ENCODE measurements around the gene RPN1.
"Not testable (repeated sequence)": the region's sequence is repeated elsewhere in the genome, so short reads cannot be mapped to it uniquely, and the experiment has no call there.

RPN1 gene

DNA sequence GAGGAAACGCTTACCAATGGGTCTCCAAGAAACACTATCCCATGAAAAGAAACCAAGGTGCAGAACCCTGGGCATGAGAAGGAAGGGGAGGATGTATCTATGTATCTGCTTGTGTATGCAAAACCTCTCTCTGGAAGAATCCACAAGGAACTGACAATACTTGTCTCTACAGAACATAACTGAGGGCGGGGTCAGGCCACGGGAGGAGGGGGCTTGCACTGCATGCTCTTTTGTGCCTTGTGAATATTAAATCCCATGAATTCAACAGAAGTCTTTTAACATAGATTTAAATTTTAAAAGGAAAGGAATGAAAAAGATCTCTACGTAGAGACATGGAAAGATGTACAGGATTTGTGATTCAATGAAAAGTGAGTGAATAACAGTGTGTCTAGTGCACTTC is 57.8 kb downstream of the RPN1 start:
- TF ChIP-seq, protein P1, sequence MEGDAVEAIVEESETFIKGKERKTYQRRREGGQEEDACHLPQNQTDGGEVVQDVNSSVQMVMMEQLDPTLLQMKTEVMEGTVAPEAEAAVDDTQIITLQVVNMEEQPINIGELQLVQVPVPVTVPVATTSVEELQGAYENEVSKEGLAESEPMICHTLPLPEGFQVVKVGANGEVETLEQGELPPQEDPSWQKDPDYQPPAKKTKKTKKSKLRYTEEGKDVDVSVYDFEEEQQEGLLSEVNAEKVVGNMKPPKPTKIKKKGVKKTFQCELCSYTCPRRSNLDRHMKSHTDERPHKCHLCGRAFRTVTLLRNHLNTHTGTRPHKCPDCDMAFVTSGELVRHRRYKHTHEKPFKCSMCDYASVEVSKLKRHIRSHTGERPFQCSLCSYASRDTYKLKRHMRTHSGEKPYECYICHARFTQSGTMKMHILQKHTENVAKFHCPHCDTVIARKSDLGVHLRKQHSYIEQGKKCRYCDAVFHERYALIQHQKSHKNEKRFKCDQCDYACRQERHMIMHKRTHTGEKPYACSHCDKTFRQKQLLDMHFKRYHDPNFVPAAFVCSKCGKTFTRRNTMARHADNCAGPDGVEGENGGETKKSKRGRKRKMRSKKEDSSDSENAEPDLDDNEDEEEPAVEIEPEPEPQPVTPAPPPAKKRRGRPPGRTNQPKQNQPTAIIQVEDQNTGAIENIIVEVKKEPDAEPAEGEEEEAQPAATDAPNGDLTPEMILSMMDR (IDR thresholded peaks at IDR 0.05; ENCODE audit: borderline replicate concordance, extremely low read depth, low read length, poor library complexity, severe bottlenecking): no peak
- no peak for TF ChIP-seq EZH2 (IDR thresholded peaks at IDR 0.05; ENCODE audit: borderline replicate concordance, low read depth, low read length, severe bottlenecking)
- no peak overlapping the region for H3K4me3 ChIP-seq (ENCODE audit: low read depth in 1 of 2, low read length in 2 of 2)
- no peak overlapping the region for H2AFZ ChIP-seq (ENCODE audit: low read depth, low read length)
- no peaks in the 10 kb centered on the region for H3K79me2 ChIP-seq (ENCODE audit: insufficient read depth, low read length)
- no peaks in the 10 kb centered on the region for H4K20me1 ChIP-seq (ENCODE audit: insufficient read depth, low read length)
- no peak overlapping the region for H3K4me2 ChIP-seq (ENCODE audit: insufficient read depth, low read length)
- ATAC-seq (ENCODE audit: insufficient read depth, low read depth): no peak
- H3K27me3 ChIP-seq (ENCODE audit: insufficient read depth, low read length, poor library complexity): no peaks in the 10 kb centered on the region
- no peaks in the 10 kb centered on the region for H3K36me3 ChIP-seq (ENCODE audit: insufficient read depth, low read length)
- no peak overlapping the region for H3K27ac ChIP-seq (ENCODE audit: low read length)
- no peaks in the 10 kb centered on the region for H3K4me1 ChIP-seq (ENCODE audit: insufficient read depth, low read length)
- H3K9ac ChIP-seq (ENCODE audit: low read depth, low read length): no peak overlapping the region
- no peaks in the 10 kb centered on the region for H3K9me3 ChIP-seq (ENCODE audit: insufficient read depth, low read length, severe bottlenecking)
- no peak for DNase-seq

DNA sequence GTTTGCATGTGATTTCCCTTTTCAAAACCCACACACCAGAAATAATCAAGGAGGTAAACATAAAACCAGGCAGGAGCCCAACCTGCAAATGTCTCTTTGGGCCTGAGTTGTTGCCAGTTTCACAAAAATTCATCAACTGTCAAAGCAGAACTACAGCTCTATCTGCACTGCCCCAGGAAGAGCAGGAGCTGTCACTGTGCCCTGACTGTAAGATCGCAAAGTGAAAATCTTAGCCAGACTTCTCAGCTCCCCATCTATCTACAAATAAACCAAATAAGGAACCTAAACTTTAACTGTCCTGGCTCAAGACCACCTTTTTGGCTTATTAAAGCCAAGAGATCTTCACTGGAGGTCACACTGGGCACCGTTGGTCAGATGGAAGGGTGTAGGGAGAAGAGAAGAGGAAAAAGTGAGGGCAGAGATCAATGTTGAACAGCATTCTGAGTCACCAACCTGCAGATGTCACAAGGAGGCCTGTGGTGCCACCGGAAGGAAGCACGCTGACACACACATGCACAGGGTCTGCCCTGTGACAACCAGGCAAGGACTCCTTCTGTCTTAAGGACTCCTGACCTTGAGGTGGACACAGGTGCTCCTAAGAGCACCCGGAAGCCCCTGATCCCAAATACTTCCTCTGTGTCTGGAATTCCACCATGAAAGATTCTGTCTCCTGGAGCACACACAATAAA is 58.7 kb downstream of the RPN1 start:
- ATAC-seq (ENCODE audit: insufficient read depth, low read depth) (no peak), DNase-seq (no peak)
- Histone ChIP-seq H3K27me3 (ENCODE audit: insufficient read depth, low read length, poor library complexity) (no peaks in the 10 kb centered on the region), H3K9ac (ENCODE audit: low read depth, low read length) (no peak overlapping the region), H3K36me3 (ENCODE audit: insufficient read depth, low read length) (no peaks in the 10 kb centered on the region), H3K9me3 (ENCODE audit: insufficient read depth, low read length, severe bottlenecking) (no peaks in the 10 kb centered on the region), H3K4me2 (ENCODE audit: insufficient read depth, low read length) (no peak overlapping the region), H3K4me3 (ENCODE audit: low read depth in 1 of 2, low read length in 2 of 2) (no peak overlapping the region), H3K4me1 (ENCODE audit: insufficient read depth, low read length) (no peaks in the 10 kb centered on the region), H3K79me2 (ENCODE audit: insufficient read depth, low read length) (no peaks in the 10 kb centered on the region), H3K27ac (ENCODE audit: low read length) (no peak overlapping the region), H2AFZ (ENCODE audit: low read depth, low read length) (no peak overlapping the region), H4K20me1 (ENCODE audit: insufficient read depth, low read length) (no peaks in the 10 kb centered on the region)
- TF ChIP-seq, protein P1 (IDR thresholded peaks at IDR 0.05; ENCODE audit: borderline replicate concordance, extremely low read depth, low read length, poor library complexity, severe bottlenecking): no peak
- TF ChIP-seq EZH2 (IDR thresholded peaks at IDR 0.05; ENCODE audit: borderline replicate concordance, low read depth, low read length, severe bottlenecking): no peak

DNA sequence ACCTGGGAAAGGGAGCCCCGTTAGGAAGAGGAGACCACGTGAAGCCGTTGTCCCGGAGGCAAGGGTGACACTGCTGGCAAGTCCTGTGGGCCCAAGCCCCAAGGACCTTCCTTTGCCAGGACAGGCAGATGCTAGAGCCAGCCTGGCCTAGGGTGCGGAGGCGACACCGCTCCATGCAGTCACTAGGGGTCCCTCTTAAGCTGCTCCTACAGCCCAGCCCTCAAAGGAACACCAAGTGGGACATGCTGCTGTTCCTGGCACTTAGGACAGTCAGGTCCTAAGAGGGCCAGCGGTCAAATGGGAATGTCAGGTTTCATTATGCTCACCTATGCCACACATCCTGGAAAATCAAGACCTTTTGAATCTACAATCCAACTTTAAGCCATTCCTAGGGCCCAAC is 59.7 kb downstream of the RPN1 start:
- H3K36me3 ChIP-seq (ENCODE audit: insufficient read depth, low read length): no peaks in the 10 kb centered on the region
- H4K20me1 ChIP-seq (ENCODE audit: insufficient read depth, low read length): no peaks in the 10 kb centered on the region
- no peak overlapping the region for H3K4me2 ChIP-seq (ENCODE audit: insufficient read depth, low read length)
- no peak overlapping the region for H3K9ac ChIP-seq (ENCODE audit: low read depth, low read length)
- H3K79me2 ChIP-seq (ENCODE audit: insufficient read depth, low read length): no peaks in the 10 kb centered on the region
- H3K27me3 ChIP-seq (ENCODE audit: insufficient read depth, low read length, poor library complexity): no peaks in the 10 kb centered on the region
- no peak for TF ChIP-seq EZH2 (IDR thresholded peaks at IDR 0.05; ENCODE audit: borderline replicate concordance, low read depth, low read length, severe bottlenecking)
- TF ChIP-seq, protein P1 (IDR thresholded peaks at IDR 0.05; ENCODE audit: borderline replicate concordance, extremely low read depth, low read length, poor library complexity, severe bottlenecking): peak; percentile 31
- no peaks in the 10 kb centered on the region for H3K9me3 ChIP-seq (ENCODE audit: insufficient read depth, low read length, severe bottlenecking)
- no peak overlapping the region for H3K27ac ChIP-seq (ENCODE audit: low read length)
- no peaks in the 10 kb centered on the region for H3K4me1 ChIP-seq (ENCODE audit: insufficient read depth, low read length)
- no peak overlapping the region for H2AFZ ChIP-seq (ENCODE audit: low read depth, low read length)
- ATAC-seq (ENCODE audit: insufficient read depth, low read depth) (no peak), DNase-seq (no peak)
- H3K4me3 ChIP-seq (ENCODE audit: low read depth in 1 of 2, low read length in 2 of 2): no peak overlapping the region

DNA sequence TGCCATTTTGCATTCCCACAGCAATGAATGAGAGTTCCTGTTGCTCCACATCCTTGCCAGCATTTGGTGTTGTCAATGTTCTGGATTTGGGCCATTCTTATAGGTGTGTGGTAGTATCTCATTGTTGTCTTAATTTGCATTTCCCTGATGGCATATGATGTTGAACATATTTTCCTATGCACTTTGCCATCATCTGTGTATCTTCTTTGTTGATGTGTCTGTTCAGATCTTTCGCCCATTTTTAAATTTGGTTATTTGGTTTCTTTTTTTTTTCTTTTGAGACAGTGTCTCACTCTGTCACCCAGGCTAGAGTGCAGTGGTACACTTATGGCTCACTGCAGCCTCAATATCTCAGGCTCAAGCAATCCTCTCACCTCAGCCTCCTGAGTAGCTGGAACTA is 60.6 kb downstream of the RPN1 start:
- not testable (repeated sequence) for H3K9me3 ChIP-seq (ENCODE audit: insufficient read depth, low read length, severe bottlenecking); H3K36me3 ChIP-seq (ENCODE audit: insufficient read depth, low read length); DNase-seq; H3K4me2 ChIP-seq (ENCODE audit: insufficient read depth, low read length); H3K4me3 ChIP-seq (ENCODE audit: low read depth in 1 of 2, low read length in 2 of 2); ATAC-seq (ENCODE audit: insufficient read depth, low read depth); H4K20me1 ChIP-seq (ENCODE audit: insufficient read depth, low read length); H3K27me3 ChIP-seq (ENCODE audit: insufficient read depth, low read length, poor library complexity); H2AFZ ChIP-seq (ENCODE audit: low read depth, low read length); H3K27ac ChIP-seq (ENCODE audit: low read length); H3K9ac ChIP-seq (ENCODE audit: low read depth, low read length); H3K4me1 ChIP-seq (ENCODE audit: insufficient read depth, low read length); H3K79me2 ChIP-seq (ENCODE audit: insufficient read depth, low read length)

Data from DND-41 (cell line).